GM21528 (cell line): Measurements from ENCODE around the gene EPYC.
"Not testable (repeated sequence)": the region's sequence is repeated elsewhere in the genome, so short reads cannot be mapped to it uniquely, and the experiment has no call there.

Experiments used
- ATAC-seq: cut with Tn5 transposase; IDR thresholded peaks from one replicate; pipeline ENCODE4 v1.9.1; 2021; ENCODE audit warnings: mild to moderate bottlenecking, moderate library complexity; ENCODE audit not compliant: unreplicated experiment, low FRiP score

The EPYC gene

DNA sequence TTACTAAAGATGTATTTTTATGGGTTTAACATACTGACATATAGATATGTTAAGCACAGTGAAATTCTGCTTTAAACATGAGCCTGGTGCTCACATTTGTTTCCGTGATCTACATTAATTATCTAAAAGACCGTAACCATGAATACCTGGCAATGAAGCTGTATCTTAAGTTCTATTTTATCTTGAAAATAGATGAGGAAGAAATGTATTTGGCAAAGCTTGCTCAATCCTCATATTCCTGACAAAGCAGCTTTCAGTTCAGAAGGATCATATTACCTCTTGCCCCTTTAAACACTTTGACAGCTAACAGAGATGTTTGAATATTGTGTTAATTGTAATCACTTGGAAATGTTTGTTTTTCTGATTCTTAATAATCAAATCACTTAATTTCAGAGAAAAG lies 9.8 kb downstream of the EPYC start:
- ATAC-seq: no peak

DNA sequence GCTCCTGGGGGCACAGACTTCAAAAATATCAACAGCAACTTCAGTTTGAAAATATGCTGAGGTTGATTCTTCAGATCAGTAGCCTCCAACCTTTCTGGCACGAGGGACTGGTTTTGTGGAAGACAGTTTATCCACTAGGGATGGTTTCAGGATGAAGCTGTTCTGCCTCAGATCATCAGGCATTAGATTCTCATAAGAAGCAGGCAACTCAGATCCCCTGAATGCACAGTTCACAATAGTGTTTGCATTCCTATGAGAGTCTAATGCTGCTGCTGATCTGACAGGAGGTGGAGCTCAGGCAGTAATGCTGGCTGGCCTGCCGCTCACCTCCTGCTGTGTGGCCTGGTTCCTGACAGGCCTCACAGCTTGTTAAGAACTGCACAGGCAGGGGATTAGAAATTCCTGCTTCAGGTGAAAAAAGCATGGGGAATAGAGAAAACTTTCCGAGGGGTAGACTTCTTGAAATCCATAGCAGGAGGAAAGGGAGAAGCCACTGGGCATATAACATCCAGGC lies 12.8 kb downstream of the EPYC start:
- no peak for ATAC-seq

DNA sequence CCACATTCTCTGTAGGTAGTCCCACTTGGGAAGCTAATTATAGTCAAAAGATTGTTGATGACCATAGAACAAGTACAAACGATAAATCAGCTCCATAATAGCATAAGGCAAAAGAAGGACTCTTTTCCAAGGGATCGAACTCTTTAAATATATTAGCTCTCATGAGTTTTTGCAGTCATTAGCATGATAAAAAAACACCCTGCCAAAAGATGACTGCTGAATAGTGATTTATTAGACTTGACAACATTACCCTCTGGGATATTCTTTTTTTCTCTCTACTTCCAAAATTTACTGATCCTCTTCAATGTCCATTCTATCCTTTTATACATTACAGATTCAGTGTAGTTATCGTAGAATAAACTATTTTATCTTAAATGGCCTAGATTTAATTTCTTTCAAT lies 14.2 kb downstream of the EPYC start:
- no peak for ATAC-seq

DNA sequence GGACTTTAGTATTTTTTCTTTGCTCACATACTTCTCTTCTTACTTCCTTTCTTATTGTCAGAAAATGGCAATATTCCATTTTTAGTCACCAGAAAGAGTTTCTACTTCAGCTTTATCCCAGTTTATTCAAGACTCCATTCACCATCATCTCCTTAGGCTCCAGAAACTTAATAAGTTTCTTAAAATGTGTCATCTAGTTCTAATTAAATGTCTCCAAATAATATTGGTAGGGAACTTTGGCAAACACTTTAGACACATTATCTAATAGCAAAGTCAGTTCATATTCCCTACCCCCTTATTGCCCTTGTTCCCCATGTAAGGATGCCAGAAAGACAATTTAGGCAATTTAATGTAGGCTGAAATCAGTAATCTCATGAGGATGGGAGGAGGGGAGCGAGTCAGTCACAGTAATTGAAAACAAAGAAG lies 15.1 kb downstream of the EPYC start:
- ATAC-seq: no peak

DNA sequence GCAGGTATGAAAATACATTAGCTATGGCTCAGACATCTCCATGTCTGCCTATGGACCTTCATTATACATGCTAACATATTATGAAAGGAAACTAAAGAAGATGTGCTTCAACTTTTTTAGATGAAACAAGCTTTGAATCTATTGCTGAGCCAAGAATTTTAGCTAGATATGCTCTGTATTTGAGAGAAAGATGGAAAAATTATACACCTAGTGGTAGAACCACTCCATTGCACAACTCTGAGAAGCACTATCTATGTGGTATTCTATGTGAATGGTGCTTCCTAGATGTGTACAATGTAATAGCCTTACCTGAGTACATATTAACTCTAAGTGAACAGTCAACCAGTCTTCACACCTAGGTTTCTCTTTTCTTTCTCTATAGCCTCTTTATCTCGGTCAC lies 17.3 kb downstream of the EPYC start:
- ATAC-seq: no peak

DNA sequence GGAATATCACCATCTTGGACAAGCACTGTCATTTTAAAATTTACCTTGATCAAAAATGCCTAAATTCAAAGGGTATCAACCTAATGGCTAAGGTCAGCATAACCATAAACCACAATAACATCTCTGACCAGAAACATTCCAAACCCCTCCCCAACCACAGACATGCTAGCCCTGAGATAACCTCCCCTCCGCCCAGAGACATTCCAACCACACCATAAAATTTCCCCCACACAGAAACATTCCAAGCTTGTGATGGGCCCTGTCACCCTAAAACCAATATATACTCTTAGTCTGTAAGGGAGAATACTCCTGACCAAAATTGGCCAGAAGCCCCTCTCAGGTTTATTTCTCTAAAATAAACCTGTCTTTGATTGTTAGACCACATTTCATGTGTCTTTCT lies 17.7 kb downstream of the EPYC start:
- no peak for ATAC-seq

DNA sequence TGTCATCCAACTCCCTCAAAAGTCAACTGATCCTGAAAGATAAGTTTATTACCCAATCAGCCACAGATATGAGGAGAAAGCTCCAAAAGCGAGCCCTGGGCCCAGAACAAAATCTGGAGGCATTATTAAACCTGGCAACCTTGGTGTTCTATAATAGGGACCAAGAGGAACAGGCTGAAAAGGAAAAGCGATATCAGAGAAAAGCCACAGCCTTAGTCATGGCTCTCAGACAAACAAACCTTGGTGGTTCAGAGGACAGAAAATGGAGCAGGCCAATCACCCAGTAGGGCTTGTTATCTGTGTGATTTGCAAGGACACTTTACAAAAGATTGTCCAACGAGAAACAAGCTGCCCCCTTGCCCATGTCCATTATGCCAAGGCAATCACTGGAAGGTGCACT lies 19.4 kb downstream of the EPYC start:
- not testable (repeated sequence) for ATAC-seq

DNA sequence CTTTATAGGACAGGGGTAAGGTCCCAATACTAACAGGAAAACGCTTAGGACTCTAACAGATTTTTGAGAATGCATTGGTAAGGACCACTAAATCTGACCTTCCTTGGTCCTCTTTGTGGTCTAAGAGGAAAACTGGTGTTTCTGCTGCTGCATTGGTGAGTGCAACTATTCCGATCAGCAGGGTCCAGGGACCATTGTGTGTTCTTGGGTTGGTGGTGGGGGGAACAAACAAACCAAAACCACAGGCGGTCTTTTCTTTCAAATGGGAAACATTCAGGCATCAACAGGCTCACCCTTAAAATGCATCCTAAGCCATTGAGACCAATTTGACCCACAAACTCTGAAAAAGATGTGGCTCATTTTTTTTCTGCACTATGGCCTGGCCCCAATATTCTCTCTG lies 20.7 kb downstream of the EPYC start:
- ATAC-seq: no peak

DNA sequence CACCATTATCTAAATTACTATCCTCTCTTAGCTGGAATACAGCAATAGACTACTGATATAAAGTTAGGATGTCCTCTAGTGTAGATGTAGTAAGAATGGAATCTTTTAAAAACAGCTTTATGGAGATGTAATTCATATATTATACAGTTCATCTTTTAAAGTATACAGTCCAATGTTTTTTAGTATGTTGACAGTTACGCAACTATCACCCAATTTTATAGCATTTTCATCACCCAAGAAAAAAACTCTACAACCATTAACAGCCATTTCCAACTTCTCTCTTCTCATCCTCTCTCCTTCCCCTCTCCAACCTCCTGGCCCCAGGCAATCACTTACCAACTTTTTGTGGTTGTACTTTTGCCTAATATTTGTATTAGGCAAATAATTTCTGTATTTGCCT lies 22.6 kb downstream of the EPYC start:
- ATAC-seq: no peak

DNA sequence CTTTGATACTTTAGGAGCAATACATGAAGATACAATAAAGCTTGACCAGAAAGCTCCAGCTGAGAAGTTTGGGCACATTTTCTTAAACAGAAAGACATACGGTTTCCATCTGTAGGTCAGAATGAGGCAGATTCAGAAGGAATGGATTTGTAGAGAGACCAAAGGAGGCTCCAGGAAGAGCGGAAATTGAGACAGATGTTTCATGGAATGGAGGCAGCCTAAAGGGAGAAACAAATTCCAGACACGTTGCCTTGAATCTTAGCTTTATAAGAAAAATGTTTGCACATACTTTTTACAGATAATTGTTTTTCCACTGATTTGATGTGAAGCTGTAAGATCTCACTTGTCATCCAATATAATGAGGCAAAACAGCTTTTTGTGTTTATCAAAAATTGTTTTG lies 24.8 kb downstream of the EPYC start:
- ATAC-seq: no peak

DNA sequence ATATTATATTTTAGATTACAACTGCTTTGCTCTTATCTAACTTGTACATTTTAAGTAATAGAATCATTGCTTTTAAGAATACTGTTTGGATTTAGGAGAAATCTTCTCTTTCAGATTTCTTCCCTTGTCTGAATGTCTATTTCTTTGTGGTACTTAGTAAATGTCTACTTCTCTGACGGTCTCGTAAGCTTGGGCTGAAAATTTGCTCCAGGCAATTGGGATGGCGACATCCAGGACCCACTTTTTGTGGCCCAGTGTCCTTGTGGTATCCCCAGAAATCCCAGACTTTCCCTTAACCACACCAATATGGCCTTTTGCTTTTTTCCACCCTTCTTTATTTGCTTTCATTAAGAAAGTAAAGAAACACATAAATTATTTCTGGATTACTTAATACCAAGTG lies 25.8 kb downstream of the EPYC start:
- no peak for ATAC-seq

DNA sequence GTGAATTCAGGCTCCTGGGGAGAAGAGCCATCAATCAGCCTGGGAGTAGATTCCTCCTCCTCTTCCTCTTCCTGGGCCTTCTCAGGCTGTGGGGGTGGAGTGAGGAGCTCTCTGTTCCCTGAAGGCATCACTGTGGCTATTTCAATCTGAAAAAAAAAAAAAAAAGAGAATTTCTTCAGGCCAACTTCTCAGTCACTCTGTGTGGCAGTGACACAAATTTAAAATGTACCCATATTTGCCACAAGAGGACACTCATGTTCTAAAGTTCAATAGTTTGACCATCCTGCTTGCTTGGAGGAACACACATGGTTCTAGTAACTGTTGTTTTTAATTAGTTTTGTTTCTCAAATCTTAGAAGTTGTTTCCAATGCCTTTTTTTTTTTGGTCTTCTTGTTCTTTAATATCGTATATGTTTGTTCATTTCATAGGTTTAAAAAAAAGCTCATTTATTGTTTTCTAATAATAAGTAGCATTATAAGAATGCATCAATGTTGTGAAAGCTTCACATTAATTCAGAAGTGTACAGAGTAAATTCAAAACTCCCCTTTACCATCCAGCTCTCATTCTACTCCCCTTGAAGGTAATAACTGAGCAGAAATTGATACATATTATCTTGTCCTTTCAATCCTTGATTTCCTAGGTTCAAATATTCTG lies 26.5 kb downstream of the EPYC start:
- ATAC-seq: no peak

DNA sequence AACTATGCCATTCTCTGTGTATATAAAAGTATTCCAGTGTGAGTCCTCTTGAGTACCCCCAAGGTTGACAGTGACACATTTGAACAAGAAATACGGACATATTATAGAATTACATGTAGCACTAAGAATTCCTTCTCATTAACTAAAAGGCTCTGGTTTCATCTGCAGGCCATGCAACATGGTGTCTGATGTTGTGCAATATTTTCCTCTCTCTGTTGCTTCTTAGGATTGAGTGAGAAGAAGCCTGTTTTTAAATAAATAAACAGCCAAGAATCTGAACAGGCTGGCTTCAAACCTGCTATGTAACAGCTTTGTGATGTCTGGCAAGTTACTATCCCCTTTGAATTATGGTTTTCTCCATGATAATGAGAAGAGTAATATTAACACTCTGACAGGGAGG lies 27.5 kb downstream of the EPYC start:
- no peak for ATAC-seq

DNA sequence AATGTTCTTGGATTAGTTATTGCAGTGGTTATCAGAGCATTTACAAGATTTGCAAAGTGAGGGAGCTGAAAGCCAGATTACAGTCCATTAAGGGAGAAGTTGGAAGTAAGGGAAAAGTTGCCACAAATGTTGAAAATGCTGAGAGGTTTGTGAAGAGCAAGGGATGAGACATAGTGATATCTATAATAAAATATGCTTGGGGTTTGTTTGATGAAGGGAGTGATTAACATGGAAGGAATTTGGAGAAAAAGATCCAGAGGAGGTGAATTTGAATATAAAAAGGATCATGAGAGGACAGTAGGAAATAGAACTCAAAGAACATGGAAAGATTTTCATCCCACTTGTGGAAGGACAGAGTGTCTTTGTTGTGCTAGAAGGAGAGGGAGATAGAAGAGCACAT lies 30.5 kb downstream of the EPYC start:
- ATAC-seq: no peak

DNA sequence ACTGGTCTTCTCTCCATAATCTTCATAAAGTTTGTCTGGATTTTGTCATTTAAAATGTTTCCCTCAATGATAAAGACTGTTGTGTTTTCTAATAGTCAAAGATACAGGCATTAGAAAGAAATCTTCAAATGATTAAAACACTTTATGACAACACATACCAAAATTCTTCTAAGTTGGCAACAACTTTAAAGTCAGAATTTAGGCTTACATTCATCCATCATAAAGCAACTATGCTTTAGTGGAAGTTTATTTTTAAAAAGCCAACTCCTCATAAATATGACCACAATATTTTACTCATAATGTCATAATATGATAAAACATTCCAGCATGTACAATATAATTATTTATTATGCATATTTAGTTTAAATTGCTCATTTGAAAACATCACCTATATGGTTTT lies 32.5 kb downstream of the EPYC start:
- no peak for ATAC-seq

DNA sequence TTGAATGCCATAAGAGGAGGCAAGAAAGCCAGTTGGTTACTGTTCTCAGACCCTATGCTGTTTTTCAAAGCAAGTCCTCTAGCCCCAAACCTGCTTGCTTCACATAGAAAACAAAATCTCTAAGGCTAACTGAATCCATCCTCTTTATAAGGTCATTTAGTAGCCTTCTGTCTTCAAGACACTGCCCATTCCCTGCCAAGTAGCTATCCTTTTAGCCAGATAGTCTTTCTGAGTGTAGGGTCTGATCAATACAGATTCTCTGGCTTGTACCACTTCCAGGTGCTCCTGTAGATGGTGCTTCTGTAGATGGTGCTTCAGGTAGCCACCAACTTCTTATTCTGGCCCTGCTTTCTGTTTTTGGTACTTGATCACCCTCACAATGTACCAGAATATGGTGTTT lies 33.9 kb downstream of the EPYC start:
- ATAC-seq: no peak

DNA sequence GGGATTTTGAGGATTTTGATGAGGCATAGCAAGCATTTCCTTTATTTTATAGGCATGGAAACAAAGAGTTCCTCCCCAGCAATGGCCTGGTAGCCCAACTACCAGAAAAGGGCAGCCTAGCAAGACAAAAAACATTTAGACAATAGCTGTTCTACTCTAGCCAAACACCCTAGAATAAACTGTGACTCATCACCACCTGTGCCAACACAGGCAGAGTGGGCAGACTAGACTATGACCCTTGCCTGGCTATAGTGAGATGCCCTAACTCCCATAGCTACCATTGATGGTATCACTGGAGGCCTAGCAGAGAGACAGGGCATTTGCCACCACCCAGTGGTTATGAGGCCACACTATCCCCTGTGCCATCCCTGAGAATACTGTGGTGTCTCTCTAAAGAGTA lies 34.3 kb downstream of the EPYC start:
- ATAC-seq: no peak

DNA sequence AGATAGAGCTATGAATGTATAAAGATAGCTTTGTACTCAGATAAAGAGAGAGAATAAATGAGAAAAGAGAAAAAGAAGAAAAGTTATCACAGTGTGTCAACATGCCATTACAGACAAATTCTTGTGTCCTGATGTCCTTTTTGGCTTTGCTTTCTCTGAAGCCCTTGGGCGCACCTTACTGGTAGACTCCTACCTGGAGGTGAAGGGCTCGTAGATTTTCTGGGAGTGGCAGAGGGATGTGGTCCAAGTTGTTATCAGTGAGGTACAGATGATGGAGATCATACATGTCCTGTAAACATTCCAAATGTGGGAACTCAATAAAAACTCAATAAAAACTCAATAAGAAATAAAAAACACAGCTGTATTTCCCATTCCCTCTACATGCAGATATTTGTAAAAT lies 34.9 kb downstream of the EPYC start:
- no peak for ATAC-seq

DNA sequence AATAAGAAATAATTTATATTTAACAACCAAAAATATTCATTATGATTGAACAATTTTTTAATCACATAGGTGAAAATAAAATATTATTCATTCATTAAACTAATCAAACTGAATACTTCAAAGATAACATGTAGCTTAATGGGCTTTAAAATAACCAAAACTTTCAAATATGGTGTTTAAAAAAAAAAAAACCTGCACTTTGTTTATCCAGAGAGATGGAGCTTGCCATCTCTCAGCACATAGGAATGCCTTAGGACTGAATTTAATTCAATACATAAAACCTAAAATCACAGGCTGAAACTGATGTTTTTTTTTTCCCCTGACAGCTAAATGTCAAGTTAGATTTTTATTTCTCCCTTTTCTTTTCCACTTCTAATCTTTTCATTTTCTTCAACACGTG lies 35.4 kb downstream of the EPYC start:
- ATAC-seq: no peak

DNA sequence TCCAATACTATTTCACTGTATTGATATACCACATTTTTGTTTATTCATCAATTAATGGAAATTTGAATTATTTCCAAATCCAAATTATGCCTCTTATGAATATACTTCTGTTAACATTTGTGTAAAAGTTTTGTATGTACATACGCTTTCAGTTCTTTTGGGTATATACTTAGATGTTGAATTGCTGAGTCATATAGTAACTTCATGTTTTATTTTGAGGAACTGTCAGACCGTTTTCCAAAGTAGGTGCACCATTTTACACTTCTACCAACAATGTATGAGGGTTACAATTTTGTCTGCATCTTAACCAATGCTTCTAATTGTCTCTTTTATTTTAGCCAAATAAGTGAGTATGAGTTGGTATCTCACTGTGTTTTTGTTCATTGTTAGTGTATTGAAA lies 39.6 kb downstream of the EPYC start:
- ATAC-seq: no peak

DNA sequence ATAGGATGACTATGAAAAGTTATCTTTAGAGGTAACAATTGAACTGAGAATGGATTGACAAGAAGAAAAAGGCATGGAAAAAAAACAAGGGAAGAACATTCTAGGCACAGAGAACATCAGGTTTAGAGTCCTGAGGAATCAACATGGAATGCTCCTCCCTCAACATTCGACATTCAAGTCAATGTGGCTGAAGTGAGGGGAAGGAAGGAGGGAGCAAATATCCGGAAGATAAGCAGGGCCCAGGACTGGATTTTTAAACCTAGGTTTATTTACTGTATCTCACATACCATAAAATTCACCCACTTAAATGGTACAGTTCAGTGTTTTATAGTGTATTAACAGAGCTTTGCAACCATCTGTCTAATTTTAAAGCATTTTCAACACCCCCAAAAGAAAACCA lies 40.2 kb downstream of the EPYC start:
- ATAC-seq: no peak

DNA sequence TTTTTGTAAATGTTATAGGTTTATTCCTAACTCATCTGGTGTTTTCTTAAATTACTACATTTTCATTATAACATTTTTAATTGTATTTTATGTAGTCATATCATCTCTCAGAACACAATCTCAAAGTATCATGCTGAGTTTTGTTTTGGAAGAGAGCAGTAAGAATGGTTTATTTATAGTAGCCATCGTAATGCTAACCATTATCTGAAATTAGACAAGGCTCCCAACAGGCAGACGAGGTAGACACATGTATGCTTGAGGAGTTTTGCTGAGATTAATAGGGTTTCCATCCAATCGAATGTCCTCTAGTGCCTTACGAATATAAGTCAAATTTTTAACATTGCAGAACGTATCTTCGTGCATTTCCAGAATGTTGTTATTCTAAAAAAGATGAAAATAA lies 40.8 kb downstream of the EPYC start:
- no peak for ATAC-seq

DNA sequence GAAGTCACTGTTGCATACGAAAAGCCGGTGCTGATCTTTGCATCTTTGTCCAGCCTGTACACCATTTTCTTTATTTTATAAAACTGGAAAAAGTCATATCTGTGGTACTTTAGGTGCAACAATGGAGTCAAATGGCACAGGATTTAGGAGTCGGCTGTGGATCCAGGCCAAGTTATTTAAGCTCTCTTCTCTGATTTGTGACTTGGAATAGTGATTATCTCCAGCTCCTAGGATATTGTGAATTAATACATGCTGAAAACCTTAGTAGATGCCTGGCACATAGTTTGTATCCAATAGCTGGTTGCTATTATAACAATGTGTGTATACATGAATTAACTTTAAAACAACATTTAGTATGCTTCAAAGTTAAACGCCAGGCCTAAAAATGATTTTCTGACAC lies 43.6 kb downstream of the EPYC start:
- ATAC-seq: no peak
